GM23338 (cell line): ENCODE measurements around the gene OR2AG2. TPM values are rescaled to one million over a fixed set of nuclear protein-coding genes. Genes with fewer than 3 reads are reported as not detected.

Experiments
- ATAC-seq: fragments of 200-7000 bp; cut with Tn5 transposase; 3 replicates; pipeline ENCODE4 v1.9.1; 2020
- DNase-seq: peaks from one replicate; pipeline ENCODE4 v3.0.0-alpha.2; 2015; ENCODE audit warnings: low spot score
- H2AFZ ChIP-seq: fragments of 200-600 bp; sonication (generic); 2 replicates; pipeline ENCODE4 v1.8.0; 2016; ENCODE audit warnings: antibody characterized with exemption, mild to moderate bottlenecking, moderate library complexity
- H3F3A ChIP-seq: fragments of 200-600 bp; sonication (generic); replicated peaks from 2 replicates; pipeline ENCODE4 v1.8.0; 2017; ENCODE audit warnings: antibody characterized with exemption, mixed run types, low read depth
- H3K27ac ChIP-seq: fragments of 200-600 bp; sonication (generic); 2 replicates; pipeline ENCODE4 v1.6.1; 2016; ENCODE audit warnings: low read depth
- H3K27me3 ChIP-seq: fragments of 200-600 bp; sonication (generic); 2 replicates; pipeline ENCODE4 v1.8.0; 2016; ENCODE audit warnings: mild to moderate bottlenecking, mixed run types, moderate library complexity; ENCODE audit not compliant: insufficient read depth
- H3K36me3 ChIP-seq: fragments of 200-600 bp; sonication (generic); 2 replicates; pipeline ENCODE4 v1.8.0; 2016; ENCODE audit warnings: mild to moderate bottlenecking; ENCODE audit not compliant: insufficient read depth
- H3K4me1 ChIP-seq: fragments of 200-600 bp; sonication (generic); 2 replicates; pipeline ENCODE4 v1.8.0; 2016; ENCODE audit warnings: mild to moderate bottlenecking, moderate library complexity; ENCODE audit not compliant: insufficient read depth
- H3K4me2 ChIP-seq: fragments of 200-600 bp; sonication (generic); 2 replicates; pipeline ENCODE4 v1.7.1; 2017; ENCODE audit warnings: mixed run types
- H3K4me3 ChIP-seq: fragments of 200-600 bp; sonication (generic); 2 replicates; pipeline ENCODE4 v1.6.1; 2016; ENCODE audit warnings: mixed run types
- H3K79me2 ChIP-seq: fragments of 200-600 bp; sonication (generic); replicated peaks from 2 replicates; pipeline ENCODE4 v1.8.0; 2017; ENCODE audit warnings: mild to moderate bottlenecking; ENCODE audit not compliant: insufficient read depth
- H3K9me2 ChIP-seq: fragments of 200-600 bp; sonication (generic); 2 replicates; pipeline ENCODE4 v1.8.0; 2017; ENCODE audit not compliant: insufficient read depth
- H4K20me1 ChIP-seq: fragments of 200-600 bp; sonication (generic); replicated peaks from 2 replicates; pipeline ENCODE4 v1.8.0; 2017; ENCODE audit warnings: mild to moderate bottlenecking; ENCODE audit not compliant: insufficient read depth
- H3K27ac Mint-ChIP-seq: 2 replicates; pipeline ENCODE4 v1.8.0; 2020; ENCODE audit warnings: inconsistent platforms, mild to moderate bottlenecking, moderate library complexity, mixed read lengths
- H3K27me3 Mint-ChIP-seq: 3 replicates; pipeline ENCODE4 v1.8.0; 2022; ENCODE audit warnings: low read depth, mild to moderate bottlenecking, moderate library complexity, mixed read lengths, inconsistent platforms; ENCODE audit not compliant: insufficient read depth, poor library complexity
- H3K36me3 Mint-ChIP-seq: 3 replicates; pipeline ENCODE4 v1.8.0; 2021; ENCODE audit warnings: low read depth, mild to moderate bottlenecking, inconsistent platforms, moderate library complexity, mixed read lengths
- H3K4me1 Mint-ChIP-seq: 3 replicates; pipeline ENCODE4 v1.8.0; 2020; ENCODE audit warnings: mild to moderate bottlenecking, inconsistent platforms, mixed read lengths
- H3K4me3 Mint-ChIP-seq: 3 replicates; pipeline ENCODE4 v1.8.0; 2021; ENCODE audit warnings: moderate library complexity, mild to moderate bottlenecking, inconsistent platforms, mixed read lengths
- H3K9me3 Mint-ChIP-seq: 3 replicates; pipeline ENCODE4 v1.8.0; 2020; ENCODE audit warnings: moderate library complexity, mild to moderate bottlenecking, inconsistent platforms, mixed read lengths
- CREB1 ChIP-seq: fragments of 250-450 bp; sonication (Bioruptor Pico); IDR thresholded peaks from 2 replicates; pipeline ENCODE4 v1.5.0; 2020; ENCODE audit warnings: low read depth, mild to moderate bottlenecking, moderate library complexity
- CTCF ChIP-seq, 2 experiments: fragments of 200-600 bp in 1 of 2; sonication (generic) in 1 of 2; conservative IDR thresholded peaks; 2 replicates each; pipeline versions ENCODE4 v1.5.1 to v1.6.1; 2016 to 2017; ENCODE audit warnings: antibody characterized with exemption in 2 of 2, low read depth in 2 of 2, mild to moderate bottlenecking in 2 of 2, moderate library complexity in 1 of 2
- EZH2 ChIP-seq: fragments of 200-600 bp; sonication (generic); IDR thresholded peaks from one replicate; pipeline ENCODE4 v1.8.0; 2017; ENCODE audit warnings: antibody characterized with exemption, mild to moderate bottlenecking, low read depth; ENCODE audit not compliant: unreplicated experiment
- EZH2phosphoT487 ChIP-seq: fragments of 200-600 bp; sonication (generic); IDR thresholded peaks from one replicate; pipeline ENCODE4 v1.8.1; 2018; ENCODE audit warnings: antibody characterized with exemption; ENCODE audit not compliant: unreplicated experiment
- JUNB ChIP-seq: IDR thresholded peaks from one replicate; pipeline ENCODE4 v1.6.1; 2016; ENCODE audit warnings: antibody characterized with exemption; ENCODE audit not compliant: unreplicated experiment
- NANOG ChIP-seq: IDR thresholded peaks from 2 replicates; pipeline ENCODE4 v1.6.1; 2016; ENCODE audit warnings: antibody characterized with exemption, borderline replicate concordance
- POLR2AphosphoS5 ChIP-seq: IDR thresholded peaks from 2 replicates; pipeline ENCODE4 v1.6.1; 2016; ENCODE audit warnings: antibody characterized with exemption, low read depth
- REST ChIP-seq: IDR thresholded peaks from one replicate; pipeline ENCODE4 v1.6.1; 2018; ENCODE audit warnings: antibody characterized with exemption; ENCODE audit not compliant: unreplicated experiment
- STAT1 ChIP-seq: IDR thresholded peaks from one replicate; pipeline ENCODE4 v1.6.1; 2016; ENCODE audit warnings: antibody characterized with exemption; ENCODE audit not compliant: unreplicated experiment
- ZNF114 ChIP-seq: fragments of 250-450 bp; sonication (Bioruptor Pico); IDR thresholded peaks from 2 replicates; pipeline ENCODE4 v1.5.0; 2020; ENCODE audit warnings: mild to moderate bottlenecking, moderate library complexity
- ZNF331 ChIP-seq: fragments of 250-450 bp; sonication (Bioruptor Pico); IDR thresholded peaks from 2 replicates; pipeline ENCODE4 v1.5.0; 2020; ENCODE audit warnings: low read depth, mild to moderate bottlenecking, moderate library complexity
- ZNF462 ChIP-seq: fragments of 250-450 bp; sonication (Bioruptor Pico); IDR thresholded peaks from 2 replicates; pipeline ENCODE4 v1.5.0; 2020; ENCODE audit warnings: mild to moderate bottlenecking, moderate library complexity
- polyA plus RNA-seq: library from polyadenylated mRNA; unstranded; fragments of >200 nt; fragmentation: Nextera tagmentation; extraction: Ambion mirVana; gene quantifications from 2 replicates; pipeline ENCODE4 v1.2.1, GENCODE V29; 2016
- total RNA-seq: library from RNA; depleted of rRNA; stranded (reverse); fragments of >200 nt; shearing (Covaris generic); gene quantifications from 2 replicates; pipeline ENCODE4 v1.2.3, GENCODE V29; 2014
- TF ChIP-seq, protein P1 (sequence below): IDR thresholded peaks from 2 replicates; pipeline ENCODE4 v1.6.1; 2016; ENCODE audit warnings: antibody characterized with exemption

OR2AG2 gene
- total and polyA plus RNA-seq, 2 experiments from 2014 or later: 0.11 to 0.45 TPM

- H3K9me2 ChIP-seq: no peaks in the 10 kb centered on the region
- H3K27ac Mint-ChIP-seq: no peak overlapping the region
- TF ChIP-seq ZNF114 (no peak), EZH2phosphoT487 (no peak), CTCF (conservative IDR thresholded peaks at IDR 0.05; ENCODE audit: low read depth in 2 of 2) (no peak), NANOG (no peak), CREB1 (CRISPR knock-in tag) (no peak), ZNF462 (CRISPR knock-in tag) (no peak), REST (no peak), EZH2 (no peak), ZNF331 (CRISPR knock-in tag) (no peak), JUNB (no peak), STAT1 (no peak), POLR2AphosphoS5 (no peak)
- TF ChIP-seq, protein P1, sequence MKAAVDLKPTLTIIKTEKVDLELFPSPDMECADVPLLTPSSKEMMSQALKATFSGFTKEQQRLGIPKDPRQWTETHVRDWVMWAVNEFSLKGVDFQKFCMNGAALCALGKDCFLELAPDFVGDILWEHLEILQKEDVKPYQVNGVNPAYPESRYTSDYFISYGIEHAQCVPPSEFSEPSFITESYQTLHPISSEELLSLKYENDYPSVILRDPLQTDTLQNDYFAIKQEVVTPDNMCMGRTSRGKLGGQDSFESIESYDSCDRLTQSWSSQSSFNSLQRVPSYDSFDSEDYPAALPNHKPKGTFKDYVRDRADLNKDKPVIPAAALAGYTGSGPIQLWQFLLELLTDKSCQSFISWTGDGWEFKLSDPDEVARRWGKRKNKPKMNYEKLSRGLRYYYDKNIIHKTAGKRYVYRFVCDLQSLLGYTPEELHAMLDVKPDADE: no peak
Measured at GRCh38 chr11:6724013-6724412, 47.8 kb downstream of the OR2AG2 start.

More at GRCh38 chr11:6724013-6724412, 47.8 kb downstream of the OR2AG2 start:
- Histone ChIP-seq H4K20me1 (no peaks in the 10 kb centered on the region), H3K4me3 (no peak overlapping the region), H2AFZ (no peak overlapping the region), H3K27me3 (no peaks in the 10 kb centered on the region), H3F3A (no peaks in the 10 kb centered on the region), H3K79me2 (no peaks in the 10 kb centered on the region), H3K4me2 (no peak overlapping the region), H3K36me3 (no peaks in the 10 kb centered on the region; the same call in 1 of the 2 replicates), H3K27ac (no peak overlapping the region), H3K4me1 (no peaks in the 10 kb centered on the region)
- Mint-ChIP-seq H3K27me3 (peaks cover 3% of the 10 kb centered on the region), H3K4me3 (no peak overlapping the region), H3K9me3 (no peaks in the 10 kb centered on the region; the same call in 2 of the 3 replicates), H3K36me3 (no peaks in the 10 kb centered on the region), H3K4me1 (no peaks in the 10 kb centered on the region)
- DNase-seq (no peak), ATAC-seq (no peak)
